Inflammatory macrophage (primary cell): Measurements from ENCODE around the gene SOX15.
"Not testable (repeated sequence)": the region's sequence is repeated elsewhere in the genome, so short reads cannot be mapped to it uniquely, and the experiment has no call there.

Source experiments
- DNase-seq, 2 donors: peaks; one replicate each; pipeline ENCODE4 v3.0.0-alpha.2; 2020 to 2022
- total RNA-seq, 18 experiments: gene quantifications; one replicate each; lab custom pipeline; 2026; ENCODE audit warnings: mixed read lengths in 6 of 18, inconsistent platforms in 2 of 18; lab: John Stamatoyannopoulos, UW

SOX15 gene
- 0 to 0.24 (median 0.02) reads per million in 18 experiments for total RNA-seq

DNA sequence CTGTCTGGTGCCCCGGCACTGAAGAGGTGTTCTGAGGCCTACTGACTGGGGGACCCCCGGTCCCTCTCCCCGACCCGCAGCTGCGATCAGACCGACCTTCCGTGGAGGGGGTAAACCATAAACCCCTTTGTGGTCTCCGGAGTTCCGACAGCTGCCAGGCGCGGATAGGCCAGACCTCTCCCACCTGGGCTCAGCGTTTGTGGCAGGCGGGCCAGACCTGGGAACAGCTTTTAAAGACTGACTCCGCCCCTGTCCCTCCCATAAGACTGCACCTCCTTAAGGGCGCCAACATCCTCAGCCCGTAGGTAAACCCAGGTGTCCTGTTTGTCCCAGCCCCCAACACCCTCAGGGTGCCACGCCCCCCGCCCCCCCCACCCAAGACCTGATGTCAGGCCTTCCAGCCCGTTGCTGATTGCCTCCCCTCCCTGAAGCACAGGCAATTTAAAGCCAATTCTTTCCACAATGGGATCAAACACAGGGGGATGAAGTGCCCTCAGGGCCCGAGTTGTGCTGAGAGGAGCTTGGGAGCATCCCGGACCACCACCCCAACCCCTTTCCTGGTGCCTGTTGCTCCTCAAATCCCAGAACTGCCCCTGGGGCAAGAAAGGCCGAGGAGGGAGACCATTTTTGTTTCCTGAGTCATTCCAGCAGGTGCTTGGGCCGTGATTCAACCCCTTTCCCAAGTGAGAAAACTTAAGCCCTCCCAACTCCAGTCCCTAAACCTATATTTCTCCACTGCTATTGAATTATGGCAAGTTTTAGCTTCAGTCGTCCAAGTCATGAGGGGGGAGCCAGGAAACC lies at the start of gene SOX15:
TSS of gene SOX15 (minus strand) at position 204 of the 801 bp plus-strand sequence. CDS start 418 bp downstream, outside the sequence.
- DNase-seq: no peak

DNA sequence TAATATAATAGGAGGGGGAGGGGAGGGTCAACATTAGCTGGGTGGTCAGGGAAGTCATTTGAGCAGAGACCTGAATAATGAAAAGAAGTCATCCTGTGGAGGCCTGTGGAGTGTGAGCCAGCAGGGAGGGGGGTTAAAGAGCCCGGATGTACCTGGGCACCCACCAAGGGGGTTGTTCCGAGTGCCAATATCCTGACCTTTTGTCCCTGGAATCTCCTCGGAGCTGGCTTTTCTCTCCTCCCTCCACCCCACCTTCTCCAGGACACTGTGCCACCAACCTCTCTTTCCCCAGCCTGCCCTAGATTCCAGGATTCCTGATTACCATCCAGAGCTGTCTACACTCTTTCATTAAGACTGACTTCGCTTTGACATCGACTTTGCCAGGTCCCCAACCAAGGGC lies 46.3 kb upstream of the SOX15 start:
- DNase-seq: no peak

DNA sequence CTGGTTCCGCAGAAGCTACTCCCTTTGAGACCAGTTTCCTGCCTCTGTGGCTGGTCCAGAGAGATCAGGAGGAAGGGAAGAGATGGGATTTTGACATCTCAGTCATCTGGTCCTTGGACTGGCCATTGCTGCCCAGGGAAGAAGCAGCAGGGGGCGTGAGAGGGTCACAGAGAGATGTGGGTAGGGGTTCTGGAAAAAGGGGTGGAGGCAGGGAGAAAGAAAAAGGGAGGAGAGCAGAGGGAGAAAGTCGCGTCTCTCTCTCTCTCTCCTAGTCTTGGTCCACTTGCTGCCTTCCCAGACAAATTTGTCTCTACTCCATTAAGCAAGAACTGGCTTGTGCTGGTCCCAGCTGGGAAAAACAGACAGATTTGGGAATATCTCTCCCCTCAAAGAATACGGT lies 44.5 kb upstream of the SOX15 start:
- peak; percentile 34 to 46 for DNase-seq

DNA sequence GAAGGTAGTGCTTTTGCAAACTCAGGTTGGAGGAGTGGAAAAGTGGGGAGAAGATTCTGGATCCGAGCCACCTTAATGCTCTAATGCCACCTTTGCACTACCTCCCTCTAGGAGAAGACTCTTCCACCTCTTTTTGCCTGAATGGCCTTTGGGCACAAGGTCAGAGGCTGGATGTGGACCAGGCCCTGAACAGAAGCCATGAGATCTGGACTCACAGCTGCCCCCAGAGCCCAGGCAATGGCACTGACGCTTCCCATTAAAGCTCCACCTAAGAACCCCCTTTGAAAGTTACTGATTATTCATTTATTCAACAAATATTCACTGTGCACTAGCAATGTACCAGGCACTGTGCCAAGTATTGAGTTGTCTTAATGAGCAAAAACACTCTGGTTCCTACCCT lies 43.2 kb upstream of the SOX15 start:
- no peak for DNase-seq

DNA sequence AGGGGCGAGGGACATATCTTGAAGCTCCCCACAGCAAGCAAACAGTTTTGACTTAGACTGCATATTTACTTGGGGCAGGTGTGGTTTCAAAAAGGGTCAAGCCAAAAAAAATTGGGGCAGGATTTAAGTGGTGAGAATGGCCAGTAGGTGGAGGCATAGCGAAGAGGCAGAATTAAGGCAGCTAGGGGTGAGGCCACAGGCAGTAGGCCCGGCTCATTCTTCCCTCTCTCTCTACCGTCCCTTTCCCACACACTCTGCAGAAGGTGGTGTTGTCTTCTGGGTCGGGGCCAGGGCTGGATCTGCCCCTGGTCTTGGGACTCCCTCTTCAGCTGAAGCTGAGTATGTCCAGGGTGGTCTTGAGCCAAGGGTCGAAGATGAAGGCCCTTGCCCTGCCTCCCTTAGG lies 42.6 kb upstream of the SOX15 start:
- peak; percentile 69 to 73 for DNase-seq

DNA sequence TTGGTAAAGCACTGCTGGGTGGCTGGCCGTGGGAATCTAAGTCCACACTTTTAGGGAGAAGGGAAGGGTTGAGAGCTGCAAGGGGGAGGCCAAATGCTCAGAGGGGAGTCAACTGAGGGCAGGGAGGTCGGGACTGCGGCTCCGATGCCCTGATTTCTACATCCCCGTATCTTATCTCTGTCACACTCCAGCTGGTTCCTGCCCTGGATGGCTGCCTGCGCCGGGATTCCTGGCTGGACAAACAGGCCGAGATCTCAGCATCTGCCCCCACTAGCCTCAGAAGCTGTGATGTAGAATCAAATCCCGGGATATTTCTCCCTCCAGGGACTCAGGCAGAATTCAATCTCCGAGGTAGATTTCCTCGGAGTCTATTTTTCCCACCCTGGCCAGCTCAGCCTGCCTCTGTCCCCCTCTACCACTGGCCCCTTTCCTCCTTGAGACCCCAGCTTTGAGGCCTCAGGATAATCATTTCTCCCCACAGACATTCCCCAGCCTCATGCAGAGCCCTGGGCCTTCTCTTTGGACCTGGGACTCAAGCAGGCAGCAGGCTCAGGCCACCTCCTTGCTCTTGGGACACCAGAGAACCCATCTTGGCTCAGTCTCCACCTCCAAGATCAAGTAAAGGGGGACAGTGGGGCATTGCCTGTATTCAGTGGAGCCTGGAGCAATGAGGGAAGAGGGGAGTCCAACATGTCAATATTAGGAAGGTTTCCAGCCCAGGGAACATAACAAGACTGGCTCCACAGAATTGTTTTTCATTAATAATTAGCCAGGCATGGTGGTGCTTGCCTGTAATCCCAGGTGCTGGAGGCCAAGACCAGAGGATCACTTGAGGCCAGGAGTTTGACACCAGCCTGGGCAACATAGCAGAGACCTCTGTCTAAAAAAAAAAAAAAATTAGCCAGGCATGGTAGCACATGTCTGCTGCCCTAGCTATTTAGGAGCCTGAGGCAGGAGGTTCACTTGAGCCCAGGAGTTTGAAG lies 41.8 kb upstream of the SOX15 start:
- no peak for DNase-seq

DNA sequence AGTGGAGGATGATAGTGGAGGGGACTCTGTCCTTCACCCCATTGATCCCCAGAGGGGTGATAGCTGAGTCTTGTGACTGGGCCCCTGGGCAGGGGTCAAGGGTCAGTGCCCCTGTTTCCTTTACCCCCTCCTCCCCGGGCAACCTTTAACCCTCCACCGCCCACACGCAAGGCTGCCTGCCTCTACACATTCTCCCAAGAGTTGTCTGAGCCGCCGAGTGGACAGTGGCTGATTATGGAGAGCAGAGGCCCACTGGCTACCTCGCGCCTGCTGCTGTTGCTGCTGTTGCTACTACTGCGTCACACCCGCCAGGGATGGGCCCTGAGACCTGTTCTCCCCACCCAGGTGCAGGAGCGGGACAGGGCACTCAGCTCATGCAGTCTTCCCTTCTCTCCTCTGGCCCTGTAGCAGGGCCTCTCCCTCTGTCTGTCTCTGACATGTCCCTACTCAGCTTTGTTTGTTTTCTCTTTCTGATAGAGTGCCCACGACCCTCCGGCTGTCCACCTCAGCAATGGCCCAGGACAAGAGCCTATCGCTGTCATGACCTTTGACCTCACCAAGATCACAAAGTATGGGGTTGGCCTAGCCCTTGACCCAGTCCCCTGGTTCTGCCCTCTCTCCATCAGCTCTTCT lies 40.2 kb upstream of the SOX15 start, which contains the start of gene SHBG:
TSS of gene SHBG (plus strand) at position 197 of the 633 bp plus-strand sequence. CDS start at position 235, 38 bp downstream.
- no peak for DNase-seq

DNA sequence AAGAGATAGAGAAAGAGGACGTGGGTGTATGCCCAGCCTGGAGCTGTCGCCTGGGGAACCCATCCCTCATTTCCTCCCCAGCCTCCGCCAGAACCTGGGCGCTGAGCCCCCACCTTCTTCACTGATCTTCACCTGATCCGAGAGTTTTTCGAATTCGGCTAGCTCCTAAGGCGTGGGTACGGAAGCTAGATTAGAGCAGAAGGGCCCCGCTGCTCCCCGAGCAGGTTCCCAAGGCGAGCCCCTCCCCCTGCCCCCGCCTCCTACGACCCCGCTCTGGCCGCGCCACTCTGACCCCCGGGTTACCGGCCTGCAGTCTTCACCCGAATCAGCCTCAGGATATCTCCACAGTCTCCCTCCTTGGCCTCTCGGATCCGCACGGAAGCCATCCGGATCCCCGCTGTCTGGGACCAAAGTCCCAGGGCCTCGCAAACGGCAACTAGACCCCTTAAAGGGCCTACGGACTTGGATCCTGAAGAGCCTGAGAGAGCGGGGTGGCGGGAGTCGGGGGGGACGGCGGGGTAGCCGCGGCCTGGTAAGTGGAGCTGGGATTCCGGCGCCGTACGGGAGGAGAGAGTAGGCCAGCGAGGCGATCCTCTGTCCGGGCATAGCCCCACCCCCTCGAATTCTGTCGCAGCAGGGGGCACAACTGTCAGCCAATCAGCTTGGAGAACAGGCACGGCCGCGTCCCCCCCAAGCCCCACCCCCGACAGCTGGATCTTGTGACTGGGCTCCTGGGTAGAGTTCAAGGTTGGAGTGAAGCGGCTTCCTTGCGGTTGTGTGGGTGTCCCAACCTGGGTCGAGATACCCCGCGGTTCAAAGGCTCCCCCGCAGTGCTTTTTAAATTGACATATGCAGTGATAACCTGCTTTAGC lies 37.6 kb upstream of the SOX15 start, which contains the start of gene SAT2:
TSS of gene SAT2 (minus strand) at position 572 of the 872 bp plus-strand sequence. CDS start at position 386, 186 bp downstream.
- peak; percentile 92 to 95 for DNase-seq

DNA sequence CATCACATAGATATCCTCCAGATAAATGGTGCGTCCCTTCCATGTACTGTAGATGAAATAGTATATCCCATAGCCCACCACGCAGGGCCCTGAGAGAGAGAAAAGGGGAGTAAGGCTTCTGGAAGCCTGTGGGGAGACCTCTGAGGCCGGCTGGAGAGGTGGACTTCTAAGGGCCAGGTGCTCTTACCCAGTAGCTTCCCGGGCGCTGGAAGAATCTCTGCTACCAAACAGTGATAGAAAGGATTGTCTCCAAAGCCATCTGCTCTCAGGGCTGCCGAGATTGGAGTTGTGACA lies 37.0 kb upstream of the SOX15 start:
- no peak for DNase-seq

DNA sequence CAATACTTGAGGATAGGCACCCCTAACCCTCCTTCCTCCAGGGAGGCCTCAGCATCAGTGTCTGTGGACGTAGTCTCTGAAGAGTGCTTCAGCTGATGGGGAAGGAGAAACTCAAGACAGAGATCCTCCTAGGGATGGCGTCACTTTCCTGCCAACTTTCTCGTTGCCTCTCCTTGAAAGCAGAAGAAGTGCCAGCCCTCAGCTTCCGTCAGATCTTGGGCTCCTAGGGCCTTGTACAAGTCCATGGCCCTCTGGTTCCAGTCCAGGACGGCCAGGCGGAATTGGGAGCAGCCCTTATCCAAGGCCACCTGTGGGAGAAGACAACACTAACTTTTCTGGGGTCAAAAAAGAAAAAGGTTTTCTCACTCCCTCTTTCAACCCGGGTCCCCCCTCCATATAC lies 36.4 kb upstream of the SOX15 start:
- DNase-seq: peak; percentile 79 to 88

DNA sequence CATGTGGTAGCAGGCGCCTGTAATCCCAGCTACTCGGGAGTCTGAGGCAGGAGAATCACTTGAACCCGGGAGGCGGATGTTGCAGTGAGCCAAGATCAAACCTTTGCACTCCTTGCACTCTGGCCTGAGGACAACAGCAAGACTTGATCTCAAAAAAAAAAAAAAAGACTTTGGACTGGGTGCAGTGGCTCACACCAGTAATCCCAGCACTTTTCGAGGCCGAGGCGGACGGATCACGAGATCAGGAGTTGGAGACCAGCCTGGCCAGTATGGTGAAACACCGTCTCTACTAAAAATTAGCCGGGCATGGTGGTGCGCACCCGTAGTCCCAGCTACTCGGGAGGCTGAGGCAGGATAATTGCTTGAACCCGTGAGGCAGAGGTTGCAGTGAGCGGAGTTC lies 35.9 kb upstream of the SOX15 start:
- not testable (repeated sequence) for DNase-seq

DNA sequence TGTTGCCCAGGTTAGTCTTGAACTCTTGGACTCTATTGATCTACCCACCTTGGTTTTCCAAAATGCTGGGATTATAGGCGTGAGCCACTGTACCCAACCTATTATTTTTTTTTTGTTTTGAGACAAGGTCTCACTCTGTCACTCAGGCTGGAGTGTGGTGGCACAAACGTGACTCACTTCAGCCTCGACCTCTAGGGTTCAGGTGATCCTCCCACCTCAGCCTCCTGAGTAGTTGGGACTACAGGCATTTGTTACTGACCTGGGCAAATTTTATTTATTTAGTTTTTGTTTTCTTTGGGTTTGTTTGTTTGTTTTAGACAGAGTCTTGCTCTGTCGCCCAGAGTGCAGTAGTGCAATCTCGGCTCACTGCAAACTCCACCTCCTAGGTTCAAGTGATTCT lies 33.8 kb upstream of the SOX15 start:
- DNase-seq: no peak

DNA sequence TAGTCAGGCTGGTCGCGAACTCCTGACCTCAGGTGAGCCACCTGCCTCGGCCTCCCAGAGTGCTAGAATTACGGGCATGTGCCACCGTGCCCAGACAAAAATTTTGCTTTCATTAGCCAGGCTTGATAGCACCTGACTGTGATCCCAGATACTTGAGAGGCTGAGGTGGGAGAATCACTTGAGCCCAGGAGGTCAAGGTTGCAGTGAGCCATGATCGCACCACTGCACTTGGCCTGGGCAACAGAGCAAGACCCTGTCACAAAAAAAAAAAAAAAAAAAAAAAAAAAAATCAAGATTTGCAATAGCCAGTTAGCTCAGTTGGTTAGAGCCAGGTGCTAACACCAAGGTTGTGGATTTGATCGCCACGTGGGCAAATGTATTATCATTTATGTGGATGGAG lies 30.9 kb upstream of the SOX15 start:
- DNase-seq: no peak

DNA sequence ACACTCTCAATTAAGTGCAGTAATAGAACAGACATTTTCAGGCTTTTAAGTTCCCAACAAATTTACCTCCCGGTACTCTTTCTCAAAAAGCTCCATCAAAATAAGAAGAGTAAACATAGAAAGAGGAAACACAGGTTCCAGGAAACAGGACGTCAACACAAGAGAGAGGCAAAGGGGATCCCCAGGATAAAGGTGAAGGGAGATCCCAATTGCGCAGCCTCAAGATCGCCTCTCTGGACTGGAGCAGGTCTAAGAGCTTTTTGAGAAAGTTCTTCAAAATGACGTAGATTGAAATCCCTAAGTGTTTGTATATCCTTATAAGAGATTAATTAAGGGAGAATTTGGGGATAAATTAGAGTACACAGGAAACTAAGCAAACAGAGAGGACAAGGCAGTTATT lies 28.7 kb upstream of the SOX15 start:
- DNase-seq: no peak

DNA sequence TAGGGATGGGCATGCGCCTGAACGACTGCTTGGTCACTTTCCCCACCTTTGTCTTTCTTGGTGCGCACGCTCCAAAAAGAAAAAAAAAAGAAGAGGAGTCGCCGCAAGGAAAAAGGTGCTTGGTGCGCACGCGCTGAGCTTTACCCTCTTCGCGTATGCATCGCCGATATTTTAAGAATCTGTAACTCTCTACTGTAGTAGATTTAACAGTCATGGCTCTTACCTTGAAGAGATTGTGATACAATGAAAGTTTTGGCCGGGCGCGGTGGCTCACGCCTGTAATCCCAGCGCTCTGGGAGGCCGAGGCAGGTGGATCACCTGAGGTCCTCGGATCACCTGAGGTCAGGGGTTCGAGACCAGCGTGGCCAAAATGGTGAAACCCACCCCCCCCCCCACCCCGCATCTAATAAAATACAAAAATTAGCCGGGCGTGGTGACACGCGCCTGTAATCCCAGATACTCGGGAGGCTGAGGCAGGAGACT lies 25.4 kb upstream of the SOX15 start:
- DNase-seq: no peak

DNA sequence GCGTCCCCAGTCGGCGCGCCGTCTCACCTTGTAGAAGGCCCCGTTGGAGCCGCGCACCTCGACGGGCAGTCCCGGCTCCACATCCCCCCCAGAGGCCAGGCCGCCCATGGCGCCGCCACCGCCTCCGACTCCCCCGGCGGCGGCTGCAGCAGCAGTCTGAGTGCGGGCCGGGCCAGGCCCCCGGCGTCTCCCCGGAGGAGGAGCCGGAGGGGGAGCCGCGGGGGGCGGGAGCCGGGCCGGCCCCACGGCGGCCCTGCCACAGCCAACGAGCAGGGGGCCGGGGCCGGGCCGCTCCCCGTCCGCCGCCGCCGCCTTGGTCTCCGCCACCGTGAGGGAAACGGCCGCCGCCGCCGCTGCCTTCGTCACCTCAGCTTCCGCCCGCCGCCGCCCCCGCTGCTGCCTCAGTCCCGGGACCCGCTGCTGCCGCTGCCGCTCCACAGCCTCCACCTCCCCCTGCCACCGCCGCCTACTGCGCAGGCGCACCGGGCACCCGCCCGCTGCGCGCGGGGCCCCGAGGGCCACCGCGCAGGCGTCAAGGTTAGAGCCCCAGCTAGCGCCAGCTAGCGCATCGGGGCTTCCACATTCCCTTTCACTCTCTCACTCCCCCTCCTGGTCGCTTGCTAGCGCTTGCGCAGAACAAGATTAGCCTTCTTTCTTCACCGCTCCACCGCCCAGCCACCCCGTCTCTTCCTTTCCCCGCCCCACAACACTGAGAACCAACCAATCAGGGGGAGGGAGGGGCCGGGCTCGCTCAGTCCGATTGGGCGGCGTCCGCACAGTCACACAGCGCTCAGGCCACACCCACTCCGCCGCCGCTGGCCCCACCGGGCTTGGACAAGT lies 24.8 kb upstream of the SOX15 start, which contains the start of gene FXR2:
TSS of gene FXR2 (minus strand) at position 473 of the 840 bp plus-strand sequence. CDS start at position 108, 365 bp downstream.
- peak; percentile 99 to 100 for DNase-seq

DNA sequence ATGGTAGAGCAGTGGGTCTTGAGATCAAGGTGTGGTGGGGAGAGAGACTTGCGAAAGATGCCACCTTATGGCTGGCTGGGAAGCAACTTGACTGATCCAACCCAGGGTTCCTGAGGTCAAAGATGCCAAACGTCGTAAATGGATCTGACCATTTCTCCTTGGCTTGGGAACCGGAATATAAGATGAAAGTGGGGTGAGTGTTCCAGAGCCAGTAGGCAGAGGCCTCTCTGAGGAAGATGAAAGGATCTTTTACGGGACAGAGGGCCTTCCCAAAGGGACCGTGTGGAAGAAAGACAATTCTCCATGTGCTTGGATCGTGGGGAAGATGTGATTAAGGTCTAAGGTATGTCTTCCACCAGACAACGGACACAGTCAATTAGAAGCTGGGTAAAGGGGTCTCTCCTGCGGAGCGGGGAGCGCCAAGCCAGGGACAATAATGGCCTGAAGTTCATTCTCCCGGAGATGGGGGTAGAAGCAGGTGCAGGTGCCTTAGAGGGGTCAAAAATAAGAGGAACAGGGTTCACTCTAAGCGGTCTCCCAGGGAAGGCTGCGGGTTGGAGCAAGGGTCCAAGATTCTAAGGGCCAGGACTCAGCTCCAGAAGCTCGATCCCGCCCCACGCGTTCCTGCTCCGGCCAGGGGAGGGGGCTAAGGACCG lies 24.0 kb upstream of the SOX15 start:
- DNase-seq: no peak

DNA sequence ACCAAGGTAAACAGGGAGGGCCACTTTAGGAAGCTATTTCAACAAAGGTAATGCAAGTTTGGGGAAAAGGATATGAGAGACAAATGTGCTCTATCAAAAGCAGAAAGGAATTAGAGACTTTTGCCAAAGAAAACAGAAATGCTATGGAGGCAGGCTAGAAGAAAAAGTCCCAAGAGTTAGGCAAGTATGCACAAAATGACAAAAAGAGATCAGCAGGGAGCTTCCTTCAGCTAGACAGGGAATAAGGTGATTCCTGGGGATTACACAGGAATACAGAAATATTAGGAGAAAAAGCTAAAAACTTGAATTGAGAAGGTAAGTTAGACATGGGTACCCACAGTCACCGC lies 22.4 kb upstream of the SOX15 start:
- no peak for DNase-seq

DNA sequence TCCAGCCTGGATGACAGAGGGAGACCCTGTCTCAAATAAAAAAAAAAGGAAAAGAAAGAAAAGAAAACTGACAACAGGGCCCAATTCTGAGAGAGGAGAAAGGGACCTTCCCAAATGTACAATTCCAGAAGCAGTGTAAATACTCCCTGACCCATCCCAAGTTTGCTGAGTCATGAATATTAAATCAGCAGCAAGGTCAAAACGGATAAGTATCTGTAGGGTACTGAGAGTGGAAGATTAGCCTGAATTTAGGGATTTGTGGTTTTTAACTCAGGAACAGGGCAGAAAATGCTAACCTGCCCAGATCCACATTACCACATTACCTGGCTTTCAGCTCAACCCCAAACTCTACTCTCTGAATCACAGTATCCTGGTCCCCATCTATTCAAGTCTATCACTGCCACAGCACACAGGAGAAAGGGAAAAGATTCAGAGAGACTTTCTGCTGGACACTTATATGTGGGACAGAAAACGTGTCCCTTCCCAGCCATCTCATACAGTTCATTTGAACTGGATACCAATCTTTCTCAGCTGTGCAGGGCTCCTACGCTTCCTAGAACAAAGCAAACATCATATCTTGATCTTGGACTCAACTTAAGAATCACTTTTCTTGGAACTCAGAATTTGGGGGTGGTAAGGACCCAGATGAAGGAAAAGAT lies 21.9 kb upstream of the SOX15 start:
- no peak for DNase-seq

DNA sequence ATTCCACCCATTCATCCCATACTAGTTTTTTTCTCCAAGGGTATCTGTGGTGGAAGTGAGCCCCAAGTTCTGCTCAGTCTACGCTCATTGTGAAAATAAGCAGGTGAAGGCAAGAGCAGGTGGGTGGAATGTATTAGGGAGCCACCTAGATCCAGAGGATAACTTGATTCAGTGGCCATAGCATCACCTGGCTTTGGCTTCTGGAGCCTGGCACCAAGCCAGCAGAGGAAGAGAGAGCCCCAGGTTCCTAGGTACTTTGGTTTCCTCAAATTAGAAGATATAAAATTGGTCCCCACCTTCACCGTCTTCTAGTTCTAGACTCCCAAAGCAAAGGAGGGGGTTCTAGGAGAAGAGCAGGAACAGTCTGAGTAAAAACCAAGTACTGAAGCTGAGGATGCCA lies 20.7 kb upstream of the SOX15 start:
- no peak for DNase-seq
